Measurements from ENCODE around the gene OR5B12.

DNA sequence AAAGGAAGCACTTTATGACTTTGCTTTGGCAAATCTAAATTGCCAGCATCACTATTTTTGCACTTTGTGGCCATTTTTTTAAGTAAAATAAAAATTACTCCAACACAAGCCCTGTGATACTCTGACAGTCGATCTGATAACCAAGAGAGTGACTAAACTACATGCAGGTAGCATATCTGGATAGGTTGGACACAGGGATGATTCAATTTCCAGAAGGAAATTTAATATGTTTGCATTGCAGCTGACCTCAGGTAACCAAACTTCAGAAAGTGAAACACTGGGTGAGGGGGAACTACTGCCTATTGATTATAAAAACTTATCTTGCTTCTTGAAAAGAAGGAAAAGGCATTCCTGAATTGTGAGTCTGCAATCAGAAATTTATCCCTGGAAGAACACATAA is 49.3 kb downstream of the OR5B12 start:
- TF ChIP-seq, protein P1, sequence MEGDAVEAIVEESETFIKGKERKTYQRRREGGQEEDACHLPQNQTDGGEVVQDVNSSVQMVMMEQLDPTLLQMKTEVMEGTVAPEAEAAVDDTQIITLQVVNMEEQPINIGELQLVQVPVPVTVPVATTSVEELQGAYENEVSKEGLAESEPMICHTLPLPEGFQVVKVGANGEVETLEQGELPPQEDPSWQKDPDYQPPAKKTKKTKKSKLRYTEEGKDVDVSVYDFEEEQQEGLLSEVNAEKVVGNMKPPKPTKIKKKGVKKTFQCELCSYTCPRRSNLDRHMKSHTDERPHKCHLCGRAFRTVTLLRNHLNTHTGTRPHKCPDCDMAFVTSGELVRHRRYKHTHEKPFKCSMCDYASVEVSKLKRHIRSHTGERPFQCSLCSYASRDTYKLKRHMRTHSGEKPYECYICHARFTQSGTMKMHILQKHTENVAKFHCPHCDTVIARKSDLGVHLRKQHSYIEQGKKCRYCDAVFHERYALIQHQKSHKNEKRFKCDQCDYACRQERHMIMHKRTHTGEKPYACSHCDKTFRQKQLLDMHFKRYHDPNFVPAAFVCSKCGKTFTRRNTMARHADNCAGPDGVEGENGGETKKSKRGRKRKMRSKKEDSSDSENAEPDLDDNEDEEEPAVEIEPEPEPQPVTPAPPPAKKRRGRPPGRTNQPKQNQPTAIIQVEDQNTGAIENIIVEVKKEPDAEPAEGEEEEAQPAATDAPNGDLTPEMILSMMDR (IDR thresholded peaks at IDR 0.05) = no peak
- no peak for TF ChIP-seq EZH2phosphoT487 (IDR thresholded peaks at IDR 0.05)

Measured in neural progenitor cell (in vitro differentiated cells).